Panc1 (cell line): Measurements from ENCODE around the gene TNFSF13. TPM values are rescaled to one million over a fixed set of nuclear protein-coding genes. Genes with fewer than 3 reads are reported as not detected.

ENCODE experiments used
- ATAC-seq: fragments of 200-7000 bp; cut with Tn5 transposase; 2 replicates; pipeline ENCODE4 v1.9.1; 2020; ENCODE audit warnings: mild to moderate bottlenecking, moderate library complexity
- BruUV-seq: library from RNA; stranded (reverse); fragments of 400-500 nt; replicated peaks from 2 replicates; lab custom pipeline; 2021; lab: Mats Ljungman, UMichigan
- CTCF ChIA-PET: fragments of 300-600 bp; sonication (Branson Sonifier 250); formaldehyde crosslinking; loops from one replicate; lab custom pipeline; 2022; ENCODE audit warnings: antibody characterized with exemption; lab: Charles Lee
- POLR2A ChIA-PET: fragments of 300-600 bp; sonication (Branson Sonifier 250); formaldehyde crosslinking; loops from one replicate; lab custom pipeline; 2022; ENCODE audit warnings: antibody characterized with exemption; lab: Charles Lee
- DNase-seq: peaks from one replicate; pipeline ENCODE4 v3.0.0-alpha.2; 2010; ENCODE audit warnings: low read depth, low spot score
- H3K27ac ChIP-seq: 2 replicates; pipeline ENCODE4 v1.5.1; 2011; ENCODE audit warnings: mild to moderate bottlenecking, low read length, inconsistent platforms
- H3K27me3 ChIP-seq: fragments of 200-500 bp; sonication (Bioruptor generic); 2 replicates; pipeline ENCODE4 v1.6.0; 2014; ENCODE audit warnings: low read length, inconsistent platforms; ENCODE audit not compliant: control insufficient read depth, insufficient read depth
- H3K36me3 ChIP-seq: fragments of 200-500 bp; sonication (Bioruptor generic); 2 replicates; pipeline ENCODE4 v1.5.1; 2014; ENCODE audit warnings: inconsistent platforms, mild to moderate bottlenecking, low read length, moderate library complexity; ENCODE audit not compliant: control insufficient read depth, insufficient read depth
- H3K4me1 ChIP-seq: 2 replicates; pipeline ENCODE4 v1.5.1; 2011; ENCODE audit warnings: inconsistent platforms, mild to moderate bottlenecking, low read length, moderate library complexity; ENCODE audit not compliant: control insufficient read depth, insufficient read depth
- H3K4me3 ChIP-seq, 2 experiments: 2 replicates each; pipeline ENCODE4 v1.5.1; 2011 to 2012; ENCODE audit warnings: low read depth in 2 of 2, low read length in 2 of 2, mild to moderate bottlenecking in 2 of 2, inconsistent platforms in 1 of 2, moderate library complexity in 1 of 2
- H3K9me3 ChIP-seq: fragments of 200-500 bp; sonication (Bioruptor generic); 2 replicates; pipeline ENCODE4 v1.5.1; 2014; ENCODE audit warnings: low read depth, mild to moderate bottlenecking, inconsistent platforms, low read length, moderate library complexity; ENCODE audit not compliant: control insufficient read depth, insufficient read depth
- POLR2AphosphoS5 ChIP-seq: IDR thresholded peaks from 2 replicates; pipeline ENCODE4 v1.6.1; 2012; ENCODE audit warnings: mild to moderate bottlenecking, low read depth, low read length, moderate library complexity
- SIN3A ChIP-seq: IDR thresholded peaks from 2 replicates; pipeline ENCODE4 v1.6.1; 2012; ENCODE audit warnings: low read depth, mild to moderate bottlenecking, low read length, moderate library complexity, borderline replicate concordance; ENCODE audit not compliant: insufficient read depth
- TCF7L2 ChIP-seq: IDR thresholded peaks from 2 replicates; pipeline ENCODE4 v1.6.1; 2011; ENCODE audit warnings: mild to moderate bottlenecking, low read depth, low read length, inconsistent platforms
- in situ Hi-C: cut with HindIII; loops from 2 replicates; pipeline ENCODE4 v1.10.0; 2016; ENCODE audit warnings: low sequenced_read_pairs, low pct_unique_long_range_greater_than_20kb
- intact Hi-C: fragments of 100-400 bp; cut with micrococcal nuclease; formaldehyde crosslinking; loops from one replicate; pipeline ENCODE4 v1.10.0; 2022; ENCODE audit not compliant: unreplicated experiment
- total RNA-seq: library from RNA; stranded (reverse); gene quantifications from one replicate; pipeline ENCODE4 v1.2.1, GENCODE V29; 2021; ENCODE audit not compliant: unreplicated experiment
- TF ChIP-seq, protein P1 (sequence below): fragments of 450-650 bp; IDR thresholded peaks from 2 replicates; pipeline ENCODE4 v1.5.1; 2017; ENCODE audit warnings: mild to moderate bottlenecking
- TF ChIP-seq, protein P2 (sequence below), 2 experiments: IDR thresholded peaks; 2 replicates each; pipeline ENCODE4 v1.6.1; 2011 to 2012; ENCODE audit warnings: low read depth in 2 of 2, control low read depth in 1 of 2, low read length in 1 of 2, mild to moderate bottlenecking in 1 of 2, moderate library complexity in 1 of 2; ENCODE audit not compliant: insufficient read depth in 1 of 2

Gene TNFSF13
- total RNA-seq, 1 experiment from 2014 or later: 2.3 TPM

DNA sequence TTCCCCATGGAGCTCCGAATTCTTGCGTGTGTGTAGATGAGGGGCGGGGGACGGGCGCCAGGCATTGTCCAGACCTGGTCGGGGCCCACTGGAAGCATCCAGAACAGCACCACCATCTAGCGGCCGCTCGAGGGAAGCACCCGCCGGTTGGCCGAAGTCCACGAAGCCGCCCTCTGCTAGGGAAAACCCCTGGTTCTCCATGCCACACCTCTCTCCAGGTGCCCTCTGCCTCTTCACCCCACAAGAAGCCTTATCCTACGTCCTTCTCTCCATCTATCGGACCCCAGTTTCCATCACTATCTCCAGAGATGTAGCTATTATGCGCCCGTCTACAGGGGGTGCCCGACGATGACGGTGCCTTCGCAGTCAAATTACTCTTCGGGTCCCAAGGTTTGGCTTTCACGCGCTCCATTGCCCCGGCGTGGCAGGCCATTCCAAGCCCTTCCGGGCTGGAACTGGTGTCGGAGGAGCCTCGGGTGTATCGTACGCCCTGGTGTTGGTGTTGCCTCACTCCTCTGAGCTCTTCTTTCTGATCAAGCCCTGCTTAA, 2.6 kb downstream of the TNFSF13 start:
- Histone ChIP-seq H3K27me3 (no peaks in the 10 kb centered on the region), H3K36me3 (peaks cover 4% of the 10 kb centered on the region), H3K4me3 (peak overlapping the region; percentile 75 to 80), H3K4me1 (peaks cover 30% of the 10 kb centered on the region), H3K9me3 (no peaks in the 10 kb centered on the region), H3K27ac (peak overlapping the region; percentile 88)
- intact Hi-C loops: no loop called here
- ChIA-PET CTCF (interaction anchor here (0.5 to 2.0 kb wide), 9 partner anchors 8 to 208 kb away, joined by 3 to 10 read pairs (median 4); partner anchors contain the start of gene TMEM95), POLR2A (no interaction called here)
- DNase-seq: peak; percentile 82
- BruUV-seq: TSS peak; percentile 86
- ATAC-seq: peak; percentile 76
- TF ChIP-seq, protein P1, sequence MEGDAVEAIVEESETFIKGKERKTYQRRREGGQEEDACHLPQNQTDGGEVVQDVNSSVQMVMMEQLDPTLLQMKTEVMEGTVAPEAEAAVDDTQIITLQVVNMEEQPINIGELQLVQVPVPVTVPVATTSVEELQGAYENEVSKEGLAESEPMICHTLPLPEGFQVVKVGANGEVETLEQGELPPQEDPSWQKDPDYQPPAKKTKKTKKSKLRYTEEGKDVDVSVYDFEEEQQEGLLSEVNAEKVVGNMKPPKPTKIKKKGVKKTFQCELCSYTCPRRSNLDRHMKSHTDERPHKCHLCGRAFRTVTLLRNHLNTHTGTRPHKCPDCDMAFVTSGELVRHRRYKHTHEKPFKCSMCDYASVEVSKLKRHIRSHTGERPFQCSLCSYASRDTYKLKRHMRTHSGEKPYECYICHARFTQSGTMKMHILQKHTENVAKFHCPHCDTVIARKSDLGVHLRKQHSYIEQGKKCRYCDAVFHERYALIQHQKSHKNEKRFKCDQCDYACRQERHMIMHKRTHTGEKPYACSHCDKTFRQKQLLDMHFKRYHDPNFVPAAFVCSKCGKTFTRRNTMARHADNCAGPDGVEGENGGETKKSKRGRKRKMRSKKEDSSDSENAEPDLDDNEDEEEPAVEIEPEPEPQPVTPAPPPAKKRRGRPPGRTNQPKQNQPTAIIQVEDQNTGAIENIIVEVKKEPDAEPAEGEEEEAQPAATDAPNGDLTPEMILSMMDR: peak; percentile 90
- TF ChIP-seq SIN3A: no peak; the same call in 1 of the 2 replicates
- in situ Hi-C loops: no loop called here

DNA sequence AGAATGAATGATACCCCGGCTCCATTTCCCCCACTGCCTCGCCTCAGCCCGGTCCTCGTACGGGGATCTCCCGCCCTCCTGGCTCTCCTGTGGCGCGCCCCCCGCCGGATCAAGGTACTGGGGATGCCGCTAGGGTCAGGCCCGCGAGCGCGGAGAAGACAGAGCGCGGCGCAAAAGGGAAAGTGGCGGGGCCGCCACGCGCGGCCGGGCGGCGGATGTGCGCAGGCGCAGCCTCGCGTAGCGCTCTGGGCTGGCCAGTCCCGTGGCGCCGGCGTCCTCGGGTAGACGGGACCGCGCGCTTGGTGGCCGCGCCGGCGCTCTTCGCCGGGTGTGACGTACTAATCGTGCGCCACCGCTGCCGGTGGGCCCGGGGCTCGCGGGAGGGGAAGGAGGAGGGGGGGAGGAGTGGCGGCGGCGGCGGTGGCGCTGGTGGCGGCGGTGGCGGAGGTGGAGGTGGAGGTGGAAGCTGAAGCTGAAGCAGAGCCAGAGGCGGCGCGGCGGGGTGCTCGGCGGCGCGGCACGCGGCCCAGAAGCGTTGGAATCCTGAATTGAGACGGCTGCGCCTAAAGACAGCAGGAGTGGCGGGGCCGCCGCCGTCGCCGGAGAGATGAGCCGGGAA, 3.1 kb downstream of the TNFSF13 start, which contains the start of gene SENP3:
Gene SENP3 (plus strand): TSS at position 331 of the 619 bp plus-strand sequence. CDS start 1,158 bp downstream, outside the sequence.
- in situ Hi-C loops (no loop called here), intact Hi-C loops (no loop called here)
- H3K4me1 ChIP-seq: peaks cover 30% of the 10 kb centered on the region
- DNase-seq (no peak), ATAC-seq (peak; percentile 87)
- POLR2A ChIA-PET: no interaction called here
- TF ChIP-seq TCF7L2: no peak
- TF ChIP-seq, protein P2, sequence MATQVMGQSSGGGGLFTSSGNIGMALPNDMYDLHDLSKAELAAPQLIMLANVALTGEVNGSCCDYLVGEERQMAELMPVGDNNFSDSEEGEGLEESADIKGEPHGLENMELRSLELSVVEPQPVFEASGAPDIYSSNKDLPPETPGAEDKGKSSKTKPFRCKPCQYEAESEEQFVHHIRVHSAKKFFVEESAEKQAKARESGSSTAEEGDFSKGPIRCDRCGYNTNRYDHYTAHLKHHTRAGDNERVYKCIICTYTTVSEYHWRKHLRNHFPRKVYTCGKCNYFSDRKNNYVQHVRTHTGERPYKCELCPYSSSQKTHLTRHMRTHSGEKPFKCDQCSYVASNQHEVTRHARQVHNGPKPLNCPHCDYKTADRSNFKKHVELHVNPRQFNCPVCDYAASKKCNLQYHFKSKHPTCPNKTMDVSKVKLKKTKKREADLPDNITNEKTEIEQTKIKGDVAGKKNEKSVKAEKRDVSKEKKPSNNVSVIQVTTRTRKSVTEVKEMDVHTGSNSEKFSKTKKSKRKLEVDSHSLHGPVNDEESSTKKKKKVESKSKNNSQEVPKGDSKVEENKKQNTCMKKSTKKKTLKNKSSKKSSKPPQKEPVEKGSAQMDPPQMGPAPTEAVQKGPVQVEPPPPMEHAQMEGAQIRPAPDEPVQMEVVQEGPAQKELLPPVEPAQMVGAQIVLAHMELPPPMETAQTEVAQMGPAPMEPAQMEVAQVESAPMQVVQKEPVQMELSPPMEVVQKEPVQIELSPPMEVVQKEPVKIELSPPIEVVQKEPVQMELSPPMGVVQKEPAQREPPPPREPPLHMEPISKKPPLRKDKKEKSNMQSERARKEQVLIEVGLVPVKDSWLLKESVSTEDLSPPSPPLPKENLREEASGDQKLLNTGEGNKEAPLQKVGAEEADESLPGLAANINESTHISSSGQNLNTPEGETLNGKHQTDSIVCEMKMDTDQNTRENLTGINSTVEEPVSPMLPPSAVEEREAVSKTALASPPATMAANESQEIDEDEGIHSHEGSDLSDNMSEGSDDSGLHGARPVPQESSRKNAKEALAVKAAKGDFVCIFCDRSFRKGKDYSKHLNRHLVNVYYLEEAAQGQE (IDR thresholded peaks at IDR 0.05; ENCODE audit: insufficient read depth in 1 of 2, low read depth in 2 of 2, low read length in 1 of 2): peak in 1 of 2 experiments; percentile 48; a peak in 1 of 4 replicates
- peak; percentile 48; the same call in 1 of the 2 replicates for TF ChIP-seq POLR2AphosphoS5
- peaks cover 4% of the 10 kb centered on the region for H3K36me3 ChIP-seq
- H3K27ac ChIP-seq: peak within 1 kb of the TSS; percentile 89
- no peaks in the 10 kb centered on the region for H3K27me3 ChIP-seq
- H3K9me3 ChIP-seq: no peaks in the 10 kb centered on the region
- H3K4me3 ChIP-seq: peak within 1 kb of the TSS; percentile 75 to 80
- no TSS peak for BruUV-seq
- CTCF ChIA-PET: interaction anchor here (0.5 to 2.0 kb wide), 2 partner anchors 9 to 208 kb away, joined by 5 to 7 read pairs; no protein-coding TSS in a partner anchor

DNA sequence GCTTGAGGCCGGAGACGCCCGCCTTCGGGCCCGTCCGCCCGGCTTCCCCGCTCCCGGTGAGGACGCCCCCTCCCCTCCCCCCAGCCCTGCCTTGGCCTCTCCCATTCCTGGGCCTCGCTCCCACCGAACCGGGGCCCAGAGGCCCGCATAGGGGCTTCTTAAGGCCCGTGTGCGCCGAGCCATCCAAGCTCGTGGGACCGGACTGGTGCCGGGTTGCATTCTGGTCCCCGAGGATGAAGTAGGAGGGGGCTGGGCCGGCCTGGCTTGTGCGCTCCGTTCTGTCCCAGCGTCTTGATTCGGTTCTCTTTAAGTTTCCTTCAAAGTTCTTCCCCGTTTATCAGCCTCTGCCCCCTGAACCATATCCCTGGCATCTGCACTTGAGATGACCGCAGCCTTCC, 3.7 kb downstream of the TNFSF13 start:
- peak overlapping the region; percentile 89 for H3K27ac ChIP-seq
- ATAC-seq (peak; percentile 6), DNase-seq (no peak)
- H3K36me3 ChIP-seq: peaks cover 4% of the 10 kb centered on the region
- POLR2A ChIA-PET: no interaction called here
- CTCF ChIA-PET: no interaction called here
- TF ChIP-seq, protein P2 (IDR thresholded peaks at IDR 0.05; ENCODE audit: insufficient read depth in 1 of 2, low read depth in 2 of 2, low read length in 1 of 2): no peak
- TF ChIP-seq SIN3A (no peak), TCF7L2 (no peak), POLR2AphosphoS5 (no peak)
- TF ChIP-seq, protein P1: no peak
- intact Hi-C loops (no loop called here), in situ Hi-C loops (no loop called here)
- H3K27me3 ChIP-seq: no peaks in the 10 kb centered on the region
- H3K4me1 ChIP-seq: peaks cover 30% of the 10 kb centered on the region
- peak overlapping the region; percentile 66 to 80 for H3K4me3 ChIP-seq
- BruUV-seq: TSS peak; percentile 65
- no peaks in the 10 kb centered on the region for H3K9me3 ChIP-seq
